ENCODE data around the gene HS2ST1. TPM values are rescaled to one million over a fixed set of nuclear protein-coding genes. Genes with fewer than 3 reads are reported as not detected.

Gene HS2ST1
- total and polyA plus RNA-seq, 2 donors (not counting 3 experiments of a cell fraction or from before 2014, with no cell fraction given) = 5.5 to 31.2 TPM

DNA sequence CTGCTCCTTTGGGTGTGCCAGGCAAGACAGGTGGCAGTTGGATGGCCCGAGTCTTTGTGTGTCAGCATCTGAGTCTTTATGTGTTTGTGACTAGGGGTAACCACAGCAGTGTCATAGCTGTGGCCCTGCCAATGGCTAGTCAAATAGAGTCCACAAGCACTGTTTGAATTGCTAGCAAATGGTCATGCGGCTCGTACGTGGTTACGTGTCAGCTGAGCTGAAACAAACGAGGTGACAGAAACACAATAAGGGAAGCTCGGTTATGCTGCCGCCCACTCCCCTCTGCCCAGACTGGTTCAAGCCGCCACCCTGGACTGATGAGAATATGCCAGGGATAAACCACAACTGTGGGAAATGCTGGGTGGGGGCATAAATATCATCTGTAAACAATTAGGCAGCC, 239.9 kb downstream of the HS2ST1 start:
- DNase-seq (ENCODE audit: low read depth, low spot score) = no peak
- BruUV-seq (replicated peaks) = no TSS peak
- Histone ChIP-seq H3K79me2 (ENCODE audit: control insufficient read depth, insufficient read depth, low read length) (no peaks in the 10 kb centered on the region), H3K9ac (replicated peaks; ENCODE audit: extremely low read depth, insufficient read depth, low read length) (no peak overlapping the region), H4K20me1 (replicated peaks; ENCODE audit: control insufficient read depth, extremely low read depth, insufficient read depth, low read length) (no peaks in the 10 kb centered on the region), H3K27ac (ENCODE audit: insufficient read depth, low read depth, low read length) (no peak overlapping the region), H3K36me3 (ENCODE audit: control insufficient read depth in 2 of 2, extremely low read depth in 1 of 2, insufficient read depth in 2 of 2, low read length in 2 of 2) (no peaks in the 10 kb centered on the region), H2AFZ (ENCODE audit: low read depth, low read length) (no peak overlapping the region), H3K9me1 (replicated peaks; ENCODE audit: control insufficient read depth, extremely low read depth, insufficient read depth, low read length) (no peaks in the 10 kb centered on the region), H3K4me2 (ENCODE audit: insufficient read depth, low read length) (no peak overlapping the region), H3K9me3 (replicated peaks; ENCODE audit: control insufficient read depth, insufficient read depth, low read length) (no peaks in the 10 kb centered on the region), H3K4me1 (ENCODE audit: control insufficient read depth, extremely low read depth, insufficient read depth, low read length) (peaks cover 19% of the 10 kb centered on the region), H3K4me3 (replicated peaks in 1 of 3; ENCODE audit: insufficient read depth in 1 of 3, low read depth in 1 of 3, low read length in 3 of 3) (no peak overlapping the region), H3K27me3 (ENCODE audit: control insufficient read depth in 2 of 2, insufficient read depth in 2 of 2, low read length in 2 of 2) (peaks cover 5 to 8% of the 10 kb centered on the region in 2 experiments)
- dilution Hi-C loops (cut with MboI; ENCODE audit: extremely low pct_ligation_motif_present, low sequenced_read_pairs) = no loop called here
- FAIRE-seq = no peak
- CTCF ChIA-PET = interaction anchor here (1.1 to 1.5 kb wide), 3 partner anchors 12 to 138 kb away, joined by 3 to 7 read pairs (median 3); no protein-coding TSS in a partner anchor
- POLR2A ChIA-PET = no interaction called here
- intact Hi-C loops (cut with micrococcal nuclease) = loop anchor here (5.0 kb wide), 1 partner anchor 173 kb away; the partner anchor contains the start of gene LMO4
- TF ChIP-seq MYC (IDR thresholded peaks at IDR 0.05; ENCODE audit: low read depth, low read length) (no peak), POLR2AphosphoS5 (IDR thresholded peaks at IDR 0.05; ENCODE audit: insufficient read depth, low read depth, low read length) (no peak), FOS (IDR thresholded peaks at IDR 0.05; ENCODE audit: borderline replicate concordance, insufficient read depth, low read length) (no peak), JUN (IDR thresholded peaks at IDR 0.05; ENCODE audit: borderline replicate concordance, insufficient read depth, insufficient read length, low read depth) (no peak), EZH2 (IDR thresholded peaks at IDR 0.05; ENCODE audit: borderline replicate concordance, low read depth, low read length, severe bottlenecking) (no peak), POLR2A (IDR thresholded peaks at IDR 0.05; ENCODE audit: low read depth, low read length) (no peak), GATA2 (IDR thresholded peaks at IDR 0.05; ENCODE audit: insufficient read depth, insufficient read length, low read depth, low read length) (no peak)
- TF ChIP-seq, protein P1, sequence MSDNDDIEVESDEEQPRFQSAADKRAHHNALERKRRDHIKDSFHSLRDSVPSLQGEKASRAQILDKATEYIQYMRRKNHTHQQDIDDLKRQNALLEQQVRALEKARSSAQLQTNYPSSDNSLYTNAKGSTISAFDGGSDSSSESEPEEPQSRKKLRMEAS (IDR thresholded peaks at IDR 0.05; ENCODE audit: insufficient read depth, insufficient read length) = no peak
- TF ChIP-seq, protein P2, sequence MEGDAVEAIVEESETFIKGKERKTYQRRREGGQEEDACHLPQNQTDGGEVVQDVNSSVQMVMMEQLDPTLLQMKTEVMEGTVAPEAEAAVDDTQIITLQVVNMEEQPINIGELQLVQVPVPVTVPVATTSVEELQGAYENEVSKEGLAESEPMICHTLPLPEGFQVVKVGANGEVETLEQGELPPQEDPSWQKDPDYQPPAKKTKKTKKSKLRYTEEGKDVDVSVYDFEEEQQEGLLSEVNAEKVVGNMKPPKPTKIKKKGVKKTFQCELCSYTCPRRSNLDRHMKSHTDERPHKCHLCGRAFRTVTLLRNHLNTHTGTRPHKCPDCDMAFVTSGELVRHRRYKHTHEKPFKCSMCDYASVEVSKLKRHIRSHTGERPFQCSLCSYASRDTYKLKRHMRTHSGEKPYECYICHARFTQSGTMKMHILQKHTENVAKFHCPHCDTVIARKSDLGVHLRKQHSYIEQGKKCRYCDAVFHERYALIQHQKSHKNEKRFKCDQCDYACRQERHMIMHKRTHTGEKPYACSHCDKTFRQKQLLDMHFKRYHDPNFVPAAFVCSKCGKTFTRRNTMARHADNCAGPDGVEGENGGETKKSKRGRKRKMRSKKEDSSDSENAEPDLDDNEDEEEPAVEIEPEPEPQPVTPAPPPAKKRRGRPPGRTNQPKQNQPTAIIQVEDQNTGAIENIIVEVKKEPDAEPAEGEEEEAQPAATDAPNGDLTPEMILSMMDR (IDR thresholded peaks at IDR 0.05; ENCODE audit: extremely low read depth in 1 of 2, insufficient read depth in 1 of 2, low read depth in 1 of 2, low read length in 2 of 2) = no peak
